ENCODE measurements around the gene ZNF559. TPM values are rescaled to one million over a fixed set of nuclear protein-coding genes. Genes with fewer than 3 reads are reported as not detected.

Gene ZNF559
- total RNA-seq, 2 donors from 2014 or later: 3.9 to 14.3 TPM

DNA sequence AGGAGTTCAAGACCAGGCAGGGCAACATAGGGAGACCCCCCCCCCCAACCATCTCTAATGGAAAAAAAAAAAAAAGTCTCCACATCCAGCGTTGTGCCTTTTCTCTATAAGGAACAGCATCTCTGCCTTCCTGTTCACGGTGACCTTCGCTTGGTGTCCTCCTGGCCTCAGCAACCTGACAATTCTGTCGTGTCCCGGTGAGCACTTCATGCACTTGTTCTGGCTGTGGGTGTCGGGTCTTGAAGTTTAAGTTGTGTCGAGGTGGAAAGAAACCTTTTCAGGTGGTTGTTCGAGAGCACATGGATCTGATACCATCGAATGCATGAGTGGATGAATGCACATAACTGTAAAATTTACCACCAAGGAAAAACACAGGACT, 594 bp downstream of the ZNF559 start:
- no peaks in the 10 kb centered on the region for H3K9me3 Mint-ChIP-seq

DNA sequence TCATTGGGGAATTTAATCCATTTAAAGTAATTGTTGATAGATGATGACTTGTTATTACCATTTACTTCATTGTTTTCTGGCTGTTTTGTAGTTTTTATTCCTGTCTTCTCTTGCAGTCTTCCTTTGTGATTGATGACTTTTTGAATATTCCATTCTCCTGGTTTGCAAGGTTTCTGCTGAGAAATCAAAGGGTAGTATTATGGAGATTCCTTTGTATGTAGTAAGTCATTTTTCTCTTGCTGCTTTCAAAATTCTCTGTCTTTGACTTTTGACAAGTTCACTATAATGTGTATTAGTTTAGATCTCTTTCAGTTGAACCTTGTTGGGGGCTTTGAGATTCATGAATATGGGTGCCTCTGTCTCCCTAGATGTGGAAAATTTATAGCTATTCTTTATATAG, 6.0 kb downstream of the ZNF559 start:
- H3K36me3 Mint-ChIP-seq (ENCODE audit: low read depth): peaks cover 81% of the 10 kb centered on the region
- peaks cover 13% of the 10 kb centered on the region for H3K9me3 Mint-ChIP-seq
- no peak overlapping the region for H3K4me3 Mint-ChIP-seq
- H3K27me3 Mint-ChIP-seq: no peaks in the 10 kb centered on the region
- ATAC-seq (replicated peaks): no peak
- no peaks in the 10 kb centered on the region for H3K4me1 Mint-ChIP-seq
- no peak overlapping the region for H3K27ac Mint-ChIP-seq

More for the DNA sequence above, 594 bp downstream of the ZNF559 start:
- ATAC-seq (replicated peaks): no peak
- peaks cover 8% of the 10 kb centered on the region for H3K4me1 Mint-ChIP-seq
- peak overlapping the region; percentile 89 for H3K4me3 Mint-ChIP-seq
- H3K27ac Mint-ChIP-seq: peak overlapping the region; percentile 93
- no peaks in the 10 kb centered on the region for H3K27me3 Mint-ChIP-seq
- H3K36me3 Mint-ChIP-seq (ENCODE audit: low read depth): peaks cover 50% of the 10 kb centered on the region

GRCh38 chr19:9342610-9343304, 18.8 kb downstream of the ZNF559 start:
- Mint-ChIP-seq H3K4me3 (no peak overlapping the region), H3K36me3 (ENCODE audit: low read depth) (peaks cover 74% of the 10 kb centered on the region), H3K4me1 (no peaks in the 10 kb centered on the region), H3K27me3 (no peaks in the 10 kb centered on the region), H3K27ac (no peak overlapping the region), H3K9me3 (peaks cover 42% of the 10 kb centered on the region)
- ATAC-seq (replicated peaks): no peak

- H3K27ac Mint-ChIP-seq: no peak overlapping the region
- H3K27me3 Mint-ChIP-seq: no peaks in the 10 kb centered on the region
- no peak overlapping the region for H3K4me3 Mint-ChIP-seq
- peaks cover 70% of the 10 kb centered on the region for H3K36me3 Mint-ChIP-seq (ENCODE audit: low read depth)
- H3K9me3 Mint-ChIP-seq: peaks cover 46% of the 10 kb centered on the region
- H3K4me1 Mint-ChIP-seq: no peaks in the 10 kb centered on the region
- ATAC-seq (replicated peaks): no peak
Measured at GRCh38 chr19:9345005-9345404, 21.0 kb downstream of the ZNF559 start.

DNA sequence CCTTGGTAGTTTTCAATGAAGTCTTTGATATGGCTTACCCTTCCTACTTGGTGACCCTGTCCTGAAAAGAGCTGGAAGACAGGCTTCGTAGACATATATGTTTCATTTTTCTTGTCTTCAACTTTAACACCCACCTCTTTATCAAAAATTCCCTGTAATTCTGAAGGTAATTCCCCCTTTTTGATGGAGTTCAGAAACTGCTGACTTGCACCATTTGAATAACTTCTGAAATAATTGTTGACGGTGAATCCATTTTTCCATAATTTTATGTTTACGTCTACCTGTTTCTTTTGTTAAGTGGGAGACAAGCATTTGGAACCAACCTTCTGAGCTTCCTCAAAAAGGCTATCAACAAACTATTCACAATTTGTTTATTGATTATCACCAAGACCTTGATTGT, 24.3 kb downstream of the ZNF559 start:
- H3K27me3 Mint-ChIP-seq: no peaks in the 10 kb centered on the region
- no peak overlapping the region for H3K4me3 Mint-ChIP-seq
- peaks cover 38% of the 10 kb centered on the region for H3K9me3 Mint-ChIP-seq
- H3K36me3 Mint-ChIP-seq (ENCODE audit: low read depth): peaks cover 43% of the 10 kb centered on the region
- ATAC-seq (replicated peaks): no peak
- no peaks in the 10 kb centered on the region for H3K4me1 Mint-ChIP-seq
- no peak overlapping the region for H3K27ac Mint-ChIP-seq

GRCh38 chr19:9348671-9349070, 24.7 kb downstream of the ZNF559 start:
- Mint-ChIP-seq H3K27me3 (no peaks in the 10 kb centered on the region), H3K4me1 (no peaks in the 10 kb centered on the region), H3K36me3 (ENCODE audit: low read depth) (peaks cover 39% of the 10 kb centered on the region), H3K4me3 (no peak overlapping the region), H3K27ac (no peak overlapping the region), H3K9me3 (peaks cover 34% of the 10 kb centered on the region)
- ATAC-seq (replicated peaks): no peak

DNA sequence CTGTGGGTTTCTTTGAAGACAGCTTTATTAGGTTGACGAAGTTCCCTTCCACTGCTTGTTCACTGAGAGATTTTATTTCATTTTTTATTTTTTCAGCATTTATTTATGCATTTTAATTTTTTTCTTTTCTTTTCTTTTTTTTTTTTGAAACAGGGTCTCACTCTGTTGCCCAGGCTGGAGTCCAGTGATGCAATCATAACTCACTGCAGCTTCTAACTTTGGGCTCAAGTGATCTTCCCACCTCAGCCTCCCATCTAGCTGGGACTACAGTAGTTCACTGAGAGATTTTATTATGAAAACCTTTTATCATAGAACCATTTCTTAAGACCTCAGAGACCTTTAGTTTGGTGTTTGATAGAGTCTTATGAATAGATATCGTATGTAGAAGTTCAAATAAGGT, 28.5 kb downstream of the ZNF559 start:
- no peak overlapping the region for H3K4me3 Mint-ChIP-seq
- H3K36me3 Mint-ChIP-seq (ENCODE audit: low read depth): peaks cover 25% of the 10 kb centered on the region

GRCh38 chr19:9353011-9353410, 29.0 kb downstream of the ZNF559 start:
- H3K4me1 Mint-ChIP-seq: no peaks in the 10 kb centered on the region

More for the DNA sequence above, 28.5 kb downstream of the ZNF559 start:
- H3K9me3 Mint-ChIP-seq: peaks cover 33% of the 10 kb centered on the region
- no peaks in the 10 kb centered on the region for H3K27me3 Mint-ChIP-seq
- no peak for ATAC-seq (replicated peaks)
- no peaks in the 10 kb centered on the region for H3K4me1 Mint-ChIP-seq
- no peak overlapping the region for H3K27ac Mint-ChIP-seq

GRCh38 chr19:9354651-9355050, 30.7 kb downstream of the ZNF559 start:
- peaks cover 13% of the 10 kb centered on the region for H3K36me3 Mint-ChIP-seq (ENCODE audit: low read depth)

More at GRCh38 chr19:9353011-9353410, 29.0 kb downstream of the ZNF559 start:
- peaks cover 35% of the 10 kb centered on the region for H3K9me3 Mint-ChIP-seq
- no peak overlapping the region for H3K27ac Mint-ChIP-seq
- peaks cover 25% of the 10 kb centered on the region for H3K36me3 Mint-ChIP-seq (ENCODE audit: low read depth)
- no peak for ATAC-seq (replicated peaks)
- H3K4me3 Mint-ChIP-seq: no peak overlapping the region
- H3K27me3 Mint-ChIP-seq: no peaks in the 10 kb centered on the region

DNA sequence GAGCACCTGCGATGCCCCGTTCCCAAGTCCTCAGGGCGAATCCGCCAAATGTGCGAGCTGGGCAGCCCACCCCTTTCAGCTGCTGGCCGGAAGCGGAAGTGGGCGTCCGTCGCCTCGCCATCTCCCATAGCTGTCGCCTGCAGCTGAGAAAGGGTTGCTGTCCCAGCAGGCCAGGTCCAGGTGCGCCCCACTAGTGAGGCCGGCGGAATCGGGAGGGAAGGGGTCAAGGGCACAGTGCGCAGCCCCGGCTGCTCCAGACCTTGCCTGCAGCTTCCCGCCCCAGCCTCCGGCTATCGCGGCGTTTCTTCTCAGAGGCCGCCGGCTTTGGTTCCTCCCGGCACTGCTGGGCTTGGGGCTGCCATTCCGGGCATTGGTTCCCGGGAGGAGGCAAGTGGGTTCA, 38.9 kb downstream of the ZNF559 start, which contains the start of gene ZNF177:
Gene ZNF177, plus strand, starts transcription at position 109 of the 400 bp plus-strand sequence. CDS start 15,299 bp downstream, outside the sequence.
- Mint-ChIP-seq H3K9me3 (peaks cover 34% of the 10 kb centered on the region), H3K4me1 (no peaks in the 10 kb centered on the region), H3K27ac (no peak within 1 kb of the TSS), H3K4me3 (no peak within 1 kb of the TSS), H3K27me3 (peaks cover 7% of the 10 kb centered on the region), H3K36me3 (ENCODE audit: low read depth) (peaks cover 30% of the 10 kb centered on the region)
- ATAC-seq (replicated peaks): no peak

More at GRCh38 chr19:9354651-9355050, 30.7 kb downstream of the ZNF559 start:
- no peaks in the 10 kb centered on the region for H3K27me3 Mint-ChIP-seq
- no peak for ATAC-seq (replicated peaks)
- no peaks in the 10 kb centered on the region for H3K4me1 Mint-ChIP-seq
- H3K4me3 Mint-ChIP-seq: no peak overlapping the region
- H3K27ac Mint-ChIP-seq: no peak overlapping the region
- H3K9me3 Mint-ChIP-seq: peaks cover 25% of the 10 kb centered on the region

GRCh38 chr19:9370738-9371619, 47.0 kb downstream of the ZNF559 start:
- H3K27me3 Mint-ChIP-seq: no peaks in the 10 kb centered on the region
- peaks cover 10% of the 10 kb centered on the region for H3K36me3 Mint-ChIP-seq (ENCODE audit: low read depth)
- no peak overlapping the region for H3K4me3 Mint-ChIP-seq
- H3K9me3 Mint-ChIP-seq: peaks cover 31% of the 10 kb centered on the region
- H3K4me1 Mint-ChIP-seq: no peaks in the 10 kb centered on the region
- ATAC-seq (replicated peaks): no peak
- no peak overlapping the region for H3K27ac Mint-ChIP-seq

GRCh38 chr19:9381361-9381785, 57.4 kb downstream of the ZNF559 start:
- no peak for ATAC-seq (replicated peaks)
- peaks cover 79% of the 10 kb centered on the region for H3K36me3 Mint-ChIP-seq (ENCODE audit: low read depth)
- no peaks in the 10 kb centered on the region for H3K27me3 Mint-ChIP-seq
- no peaks in the 10 kb centered on the region for H3K4me1 Mint-ChIP-seq
- no peak overlapping the region for H3K27ac Mint-ChIP-seq
- no peak overlapping the region for H3K4me3 Mint-ChIP-seq
- H3K9me3 Mint-ChIP-seq: peaks cover 38% of the 10 kb centered on the region
